ENCODE results near the gene FMNL2.

Gene FMNL2

GRCh38 chr2:152427902-152428301, 92.9 kb downstream of the FMNL2 start:
- TF ChIP-seq EZH2 (IDR thresholded peaks at IDR 0.05; ENCODE audit: borderline replicate concordance, low read length) (no peak), CTCF (IDR thresholded peaks at IDR 0.05; ENCODE audit: low read length) (no peak)
- H3K9me3 ChIP-seq (ENCODE audit: low read length), result no peaks in the 10 kb centered on the region
- H3K4me1 ChIP-seq (ENCODE audit: insufficient read depth, low read length, severe bottlenecking), result no peaks in the 10 kb centered on the region
- no peaks in the 10 kb centered on the region for H3F3A ChIP-seq (ENCODE audit: insufficient read depth, low read length)
- no peak overlapping the region for H3K9ac ChIP-seq (ENCODE audit: low read length)
- no peaks in the 10 kb centered on the region for H3K79me2 ChIP-seq (ENCODE audit: insufficient read depth, low read length)
- H4K20me1 ChIP-seq (ENCODE audit: insufficient read depth, low read length), result no peaks in the 10 kb centered on the region
- no peaks in the 10 kb centered on the region for H3K27me3 ChIP-seq (ENCODE audit: insufficient read depth, low read length)
- H3K4me3 ChIP-seq (ENCODE audit: low read depth, low read length, poor library complexity, severe bottlenecking), result no peak overlapping the region
- H2AFZ ChIP-seq (ENCODE audit: low read length), result no peak overlapping the region
- H3K9me2 ChIP-seq (ENCODE audit: low read depth, low read length), result no peaks in the 10 kb centered on the region
- no peak overlapping the region for H3K4me2 ChIP-seq (ENCODE audit: low read length)
- H3K36me3 ChIP-seq (ENCODE audit: insufficient read depth, low read length), result no peaks in the 10 kb centered on the region
- no peak overlapping the region for H3K27ac ChIP-seq (ENCODE audit: low read depth, low read length, poor library complexity, severe bottlenecking)

- no peak overlapping the region for H3K4me2 ChIP-seq (ENCODE audit: low read length)
- no peaks in the 10 kb centered on the region for H3F3A ChIP-seq (ENCODE audit: insufficient read depth, low read length)
- H3K9ac ChIP-seq (ENCODE audit: low read length), result no peak overlapping the region
- H3K27me3 ChIP-seq (ENCODE audit: insufficient read depth, low read length), result no peaks in the 10 kb centered on the region
- H3K36me3 ChIP-seq (ENCODE audit: insufficient read depth, low read length), result no peaks in the 10 kb centered on the region
- no peak for TF ChIP-seq EZH2 (IDR thresholded peaks at IDR 0.05; ENCODE audit: borderline replicate concordance, low read length)
- TF ChIP-seq CTCF (IDR thresholded peaks at IDR 0.05; ENCODE audit: low read length), result no peak
- no peak overlapping the region for H3K4me3 ChIP-seq (ENCODE audit: low read depth, low read length, poor library complexity, severe bottlenecking)
- no peaks in the 10 kb centered on the region for H3K79me2 ChIP-seq (ENCODE audit: insufficient read depth, low read length)
- no peaks in the 10 kb centered on the region for H3K4me1 ChIP-seq (ENCODE audit: insufficient read depth, low read length, severe bottlenecking)
- no peak overlapping the region for H2AFZ ChIP-seq (ENCODE audit: low read length)
- no peaks in the 10 kb centered on the region for H3K9me3 ChIP-seq (ENCODE audit: low read length)
- H4K20me1 ChIP-seq (ENCODE audit: insufficient read depth, low read length), result no peaks in the 10 kb centered on the region
- H3K27ac ChIP-seq (ENCODE audit: low read depth, low read length, poor library complexity, severe bottlenecking), result no peak overlapping the region
- no peaks in the 10 kb centered on the region for H3K9me2 ChIP-seq (ENCODE audit: low read depth, low read length)
Observed at GRCh38 chr2:152428800-152429582, 94.0 kb downstream of the FMNL2 start.

GRCh38 chr2:152430876-152431275, 95.9 kb downstream of the FMNL2 start:
- Histone ChIP-seq H3K27me3 (ENCODE audit: insufficient read depth, low read length) (no peaks in the 10 kb centered on the region), H3K4me1 (ENCODE audit: insufficient read depth, low read length, severe bottlenecking) (no peaks in the 10 kb centered on the region), H4K20me1 (ENCODE audit: insufficient read depth, low read length) (no peaks in the 10 kb centered on the region), H3K9ac (ENCODE audit: low read length) (no peak overlapping the region), H3K4me3 (ENCODE audit: low read depth, low read length, poor library complexity, severe bottlenecking) (no peak overlapping the region), H3K4me2 (ENCODE audit: low read length) (no peak overlapping the region), H2AFZ (ENCODE audit: low read length) (no peak overlapping the region), H3K9me2 (ENCODE audit: low read depth, low read length) (no peaks in the 10 kb centered on the region), H3K79me2 (ENCODE audit: insufficient read depth, low read length) (no peaks in the 10 kb centered on the region), H3K27ac (ENCODE audit: low read depth, low read length, poor library complexity, severe bottlenecking) (no peak overlapping the region), H3F3A (ENCODE audit: insufficient read depth, low read length) (no peaks in the 10 kb centered on the region), H3K9me3 (ENCODE audit: low read length) (no peaks in the 10 kb centered on the region), H3K36me3 (ENCODE audit: insufficient read depth, low read length) (no peaks in the 10 kb centered on the region)
- TF ChIP-seq CTCF (IDR thresholded peaks at IDR 0.05; ENCODE audit: low read length) (no peak), EZH2 (IDR thresholded peaks at IDR 0.05; ENCODE audit: borderline replicate concordance, low read length) (no peak)
